Hematopoietic multipotent progenitor cell treated with erythropoietin and hydrocortisone succinate and interleukin-3 and kit ligand, for 4 days (in vitro differentiated cells): ENCODE results near the gene CC2D1A.
"Not testable (repeated sequence)": the region's sequence is repeated elsewhere in the genome, so short reads cannot be mapped to it uniquely, and the experiment has no call there.

ENCODE experiments used
- DNase-seq: peaks from one replicate; pipeline ENCODE4 v3.0.0-alpha.2; 2015

CC2D1A gene

DNA sequence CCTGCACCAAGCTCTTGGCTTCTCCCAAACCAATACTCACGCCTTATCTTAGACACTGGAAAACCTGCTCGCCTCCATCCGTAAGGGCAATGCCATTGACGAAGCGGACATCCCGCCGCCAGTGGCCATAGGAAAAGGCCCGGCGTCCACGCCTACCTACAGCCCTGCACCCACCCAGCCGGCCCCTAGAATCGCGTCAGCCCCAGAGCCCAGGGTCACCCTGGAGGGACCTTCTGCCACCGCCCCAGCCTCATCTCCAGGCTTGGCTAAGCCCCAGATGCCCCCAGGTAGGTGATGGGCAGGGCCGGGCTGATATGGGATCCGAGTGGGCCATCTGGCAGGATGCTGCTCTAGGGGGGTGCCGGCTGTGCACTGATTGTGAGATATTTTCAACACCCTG is 7.4 kb downstream of the CC2D1A start:
- DNase-seq: no peak

DNA sequence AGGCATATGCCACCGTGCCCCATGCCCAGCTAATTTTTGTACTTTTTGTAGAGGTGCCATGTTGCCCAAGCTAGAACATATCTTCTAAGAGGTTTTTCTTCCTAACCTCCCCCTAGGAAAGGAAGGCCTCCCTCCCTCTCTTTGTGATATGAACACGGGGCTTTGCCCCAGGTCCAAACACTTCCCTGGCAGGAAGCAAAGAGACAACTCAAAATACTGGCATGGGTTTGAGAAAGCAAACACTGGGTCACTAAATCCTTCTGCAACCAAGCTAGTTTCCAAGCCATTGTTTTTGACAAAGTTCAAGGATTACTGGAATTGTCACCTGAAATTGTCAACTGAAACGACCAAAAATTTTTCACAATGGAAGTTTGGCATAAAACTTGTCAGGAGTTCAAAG is 8.8 kb downstream of the CC2D1A start:
- no peak for DNase-seq

DNA sequence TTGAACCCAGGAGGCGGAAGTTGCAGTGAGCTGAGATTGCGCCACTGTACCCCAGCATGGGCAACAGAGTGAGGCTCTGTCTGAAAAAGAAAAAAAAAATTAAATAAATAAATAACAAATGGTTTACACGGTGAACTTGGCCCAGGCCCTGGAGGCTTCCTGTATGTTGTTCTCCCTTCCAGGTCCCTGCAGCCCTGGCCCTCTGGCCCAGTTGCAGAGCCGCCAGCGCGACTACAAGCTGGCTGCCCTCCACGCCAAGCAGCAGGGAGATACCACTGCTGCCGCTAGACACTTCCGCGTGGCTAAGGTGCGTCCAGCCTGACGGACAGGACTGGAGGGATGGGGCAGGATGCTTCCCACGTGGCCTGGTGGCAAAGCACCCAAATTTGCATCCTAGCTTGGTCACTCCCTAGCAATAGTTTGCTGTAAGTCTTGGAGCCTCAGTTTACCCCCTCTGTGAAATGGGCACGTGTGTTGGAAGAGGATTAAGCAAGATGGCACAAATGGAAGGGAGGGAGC is 11.9 kb downstream of the CC2D1A start:
- no peak for DNase-seq

DNA sequence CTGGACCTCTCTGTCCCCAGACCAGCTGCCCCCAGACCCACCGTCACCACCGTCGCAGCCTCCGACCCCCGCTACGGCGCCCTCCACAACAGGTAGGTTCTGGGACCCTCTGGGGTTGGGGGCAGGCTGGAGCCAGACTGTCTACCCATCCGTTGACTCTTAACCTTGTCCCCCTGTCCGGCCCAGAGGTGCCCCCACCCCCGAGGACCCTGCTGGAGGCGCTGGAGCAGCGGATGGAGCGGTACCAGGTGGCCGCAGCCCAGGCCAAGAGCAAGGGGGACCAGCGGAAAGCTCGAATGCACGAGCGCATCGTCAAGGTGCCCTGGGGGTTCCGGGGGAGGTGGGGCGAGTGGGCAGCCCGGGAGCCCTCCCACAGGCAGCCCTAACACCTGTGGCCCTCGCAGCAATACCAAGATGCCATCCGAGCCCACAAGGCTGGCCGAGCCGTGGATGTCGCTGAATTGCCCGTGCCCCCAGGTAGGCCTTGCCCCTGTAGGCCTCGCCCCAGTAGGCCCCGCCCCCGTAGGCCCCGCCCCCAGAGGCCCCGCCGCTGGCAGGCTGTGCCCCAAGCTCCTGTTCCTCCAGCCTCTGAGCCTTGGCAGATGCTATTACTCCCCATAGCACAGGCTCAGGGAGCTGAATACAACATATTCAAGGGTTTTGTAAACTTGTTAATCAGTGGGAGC is 12.9 kb downstream of the CC2D1A start:
- no peak for DNase-seq

DNA sequence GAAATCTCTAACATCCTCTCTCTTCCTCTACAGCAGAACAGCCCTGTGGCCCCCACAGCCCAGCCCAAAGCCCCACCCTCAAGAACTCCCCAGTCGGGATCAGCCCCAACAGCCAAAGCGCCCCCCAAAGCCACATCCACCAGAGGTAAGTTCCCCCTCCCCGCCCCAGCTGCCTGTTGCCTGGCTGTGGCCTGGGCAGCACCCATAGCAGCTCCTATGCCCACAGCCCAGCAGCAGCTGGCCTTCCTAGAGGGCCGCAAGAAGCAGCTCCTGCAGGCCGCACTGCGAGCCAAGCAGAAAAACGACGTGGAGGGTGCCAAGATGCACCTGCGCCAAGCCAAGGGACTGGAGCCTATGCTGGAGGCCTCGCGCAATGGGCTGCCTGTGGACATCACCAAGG is 14.5 kb downstream of the CC2D1A start:
- no peak for DNase-seq

DNA sequence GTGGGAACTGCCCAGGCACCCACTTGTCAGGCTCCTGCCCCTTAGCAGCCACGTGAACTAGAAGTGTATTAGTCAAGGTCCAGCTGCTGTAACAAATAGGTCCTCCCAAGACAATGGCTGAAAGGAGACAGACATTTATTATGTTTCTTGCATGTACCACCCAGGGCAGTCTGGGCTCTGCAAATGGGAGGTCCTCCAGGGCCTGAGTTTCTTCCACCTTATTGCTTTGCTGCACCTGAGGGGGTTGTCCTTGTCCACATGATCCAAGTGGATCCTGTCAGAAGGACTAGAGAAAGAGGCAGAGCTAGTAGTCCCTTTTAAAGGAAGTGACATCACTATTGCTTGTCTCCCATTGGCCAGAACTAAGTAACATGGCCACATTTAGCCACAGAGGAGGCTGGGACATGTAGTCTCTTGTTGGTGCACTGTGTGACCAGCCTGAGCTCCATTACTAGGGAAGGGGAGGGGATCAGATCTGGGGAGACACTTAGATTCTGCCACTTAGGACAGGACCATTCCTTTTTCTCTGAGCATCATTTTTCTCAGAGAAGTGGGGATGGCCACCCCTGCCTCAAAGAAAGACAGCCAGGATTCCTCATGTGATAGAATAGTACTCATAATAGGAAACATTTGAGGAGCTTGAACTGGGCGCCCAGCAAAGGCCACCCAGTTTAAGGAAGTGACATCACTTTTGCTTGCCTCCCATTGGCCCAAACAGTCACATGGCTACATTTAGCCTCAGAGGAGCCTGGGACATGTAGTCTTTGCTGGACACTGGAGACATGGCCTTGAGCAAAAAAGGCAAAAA is 15.1 kb downstream of the CC2D1A start:
- peak; percentile 87 for DNase-seq

DNA sequence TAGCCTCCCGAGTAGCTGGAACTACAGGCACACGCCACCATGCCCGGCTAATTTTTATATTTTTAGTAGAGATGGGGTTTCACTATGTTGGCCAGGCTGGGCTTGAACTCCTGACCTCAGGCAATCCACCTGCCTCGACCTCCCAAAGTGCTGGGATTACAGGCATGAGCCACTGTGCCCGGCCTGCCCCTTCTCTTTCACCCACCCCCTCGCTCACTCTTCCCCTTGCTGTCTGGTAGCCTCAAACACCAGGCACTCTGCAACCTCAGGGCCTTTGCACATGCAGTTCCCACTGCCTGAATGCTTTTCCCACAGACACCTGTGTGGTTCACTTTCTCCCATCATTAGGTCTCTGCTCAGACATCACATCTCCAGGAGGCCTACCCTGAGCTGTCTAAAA is 16.1 kb downstream of the CC2D1A start:
- not testable (repeated sequence) for DNase-seq

DNA sequence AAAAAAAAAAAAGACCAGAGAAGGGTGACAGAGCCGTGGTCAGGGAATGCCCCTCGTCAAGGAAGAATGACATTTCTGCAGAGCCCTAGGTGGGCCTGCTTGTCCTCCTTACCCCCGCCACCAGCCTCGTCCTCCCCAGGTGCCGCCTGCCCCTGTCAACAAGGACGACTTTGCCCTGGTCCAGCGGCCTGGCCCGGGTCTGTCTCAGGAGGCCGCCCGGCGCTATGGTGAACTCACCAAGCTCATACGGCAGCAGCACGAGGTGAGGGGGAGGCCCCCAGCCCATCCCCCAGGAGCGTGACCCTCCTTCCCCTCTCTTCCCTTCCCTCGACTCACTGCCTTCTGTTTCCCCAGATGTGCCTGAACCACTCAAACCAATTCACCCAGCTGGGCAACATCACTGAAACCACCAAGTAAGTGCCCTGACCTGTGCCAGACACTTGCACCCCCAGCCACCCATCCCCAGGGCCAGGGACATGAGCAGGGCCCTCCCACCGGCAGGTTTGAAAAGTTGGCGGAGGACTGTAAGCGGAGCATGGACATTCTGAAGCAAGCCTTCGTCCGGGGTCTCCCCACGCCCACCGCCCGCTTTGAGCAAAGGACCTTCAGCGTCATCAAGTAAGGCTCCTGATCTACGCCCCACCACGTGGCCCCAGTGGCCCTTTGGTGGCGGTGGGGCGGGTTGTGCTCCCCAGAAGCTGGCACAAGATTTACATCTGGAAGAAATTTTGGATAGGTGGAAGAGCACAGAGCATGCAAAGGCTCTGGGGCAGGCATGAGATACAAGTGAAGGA is 17.4 kb downstream of the CC2D1A start:
- DNase-seq: no peak

DNA sequence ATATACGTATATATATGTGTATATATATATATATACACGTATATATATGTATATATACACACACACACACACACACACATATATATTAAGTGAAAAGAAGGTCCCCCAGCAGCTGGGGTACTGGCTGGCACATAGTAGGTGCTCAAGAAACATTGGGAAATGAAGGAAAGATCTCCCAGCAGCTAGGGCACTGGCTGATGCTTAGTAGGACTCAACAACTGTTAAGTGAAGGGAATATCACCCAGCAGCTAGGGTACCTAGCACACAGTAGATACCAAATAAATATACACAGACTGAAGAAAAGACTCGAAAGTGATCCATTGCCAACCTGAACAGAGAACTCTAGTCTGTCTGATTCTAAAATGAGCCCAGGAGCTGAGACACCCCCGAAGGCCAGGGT is 20.0 kb downstream of the CC2D1A start:
- DNase-seq: no peak

DNA sequence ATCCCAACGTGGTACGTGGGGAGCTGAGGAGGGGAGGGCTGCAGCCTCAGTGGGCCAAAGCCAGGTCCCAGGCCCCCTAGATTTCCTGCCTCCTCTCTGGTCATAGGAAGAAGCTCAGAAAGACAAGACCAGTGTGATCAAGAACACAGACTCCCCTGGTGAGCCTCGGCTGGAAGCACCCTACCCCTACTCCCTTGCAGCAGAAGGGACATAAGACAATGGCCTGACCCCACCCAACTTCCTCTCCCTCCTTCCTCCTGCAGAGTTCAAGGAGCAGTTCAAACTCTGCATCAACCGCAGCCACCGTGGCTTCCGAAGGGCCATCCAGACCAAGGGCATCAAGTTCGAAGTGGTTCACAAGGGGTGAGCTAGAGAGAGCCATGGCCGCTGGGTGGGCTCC is 20.7 kb downstream of the CC2D1A start:
- no peak for DNase-seq

DNA sequence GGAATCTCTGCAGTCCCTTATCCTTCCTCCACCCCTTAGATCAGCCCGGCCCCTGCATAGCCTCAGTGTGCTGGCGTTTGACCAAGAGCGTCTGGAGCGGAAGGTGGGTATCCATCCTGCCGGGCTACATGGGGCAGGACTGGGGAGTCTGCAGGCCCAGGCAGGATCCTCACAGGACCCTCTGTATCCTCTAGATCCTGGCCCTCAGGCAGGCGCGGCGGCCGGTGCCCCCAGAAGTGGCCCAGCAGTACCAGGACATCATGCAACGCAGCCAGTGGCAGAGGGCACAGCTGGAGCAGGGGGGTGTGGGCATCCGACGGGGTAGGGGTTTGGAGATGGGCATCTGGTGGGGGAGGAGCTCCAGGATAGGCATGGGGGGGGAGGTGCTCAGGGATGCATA is 23.3 kb downstream of the CC2D1A start:
- DNase-seq: no peak

DNA sequence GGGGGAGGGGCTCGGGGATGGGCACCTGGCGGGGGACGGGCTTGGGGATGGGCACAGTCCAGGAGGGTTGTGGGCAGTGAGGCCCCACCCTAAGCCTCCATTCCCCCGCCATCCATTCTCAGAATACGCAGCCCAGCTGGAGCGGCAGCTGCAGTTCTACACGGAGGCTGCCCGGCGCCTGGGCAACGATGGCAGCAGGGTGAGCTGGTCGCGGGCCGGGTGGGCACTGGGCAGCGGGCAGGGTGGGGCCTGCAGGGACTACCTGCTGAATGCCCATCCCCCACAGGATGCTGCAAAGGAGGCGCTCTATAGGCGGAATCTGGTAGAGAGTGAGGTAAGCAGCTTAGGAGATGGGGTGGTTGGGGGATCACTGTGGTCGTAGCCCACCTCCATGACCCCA is 24.0 kb downstream of the CC2D1A start:
- DNase-seq: no peak

DNA sequence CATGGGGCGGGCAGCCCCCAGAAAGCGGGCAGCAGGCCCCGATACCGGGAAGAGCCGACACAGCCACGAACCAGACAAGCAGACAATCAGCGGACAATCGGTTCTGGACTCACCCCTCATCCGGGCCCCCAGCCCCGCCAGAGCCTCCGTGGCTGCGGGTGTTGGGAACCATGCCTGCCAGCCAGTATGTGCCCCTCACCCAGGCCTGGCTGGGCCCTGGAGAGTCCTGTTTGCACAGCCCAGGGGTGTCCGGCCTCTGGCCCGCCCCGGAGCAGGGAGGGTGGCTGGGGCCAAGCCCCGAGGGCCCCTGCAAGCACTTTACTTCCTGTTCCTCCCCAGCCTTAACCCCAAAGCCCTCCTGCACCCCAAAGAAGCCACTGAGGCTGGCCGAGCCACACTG is 24.4 kb downstream of the CC2D1A start:
- no peak for DNase-seq

DNA sequence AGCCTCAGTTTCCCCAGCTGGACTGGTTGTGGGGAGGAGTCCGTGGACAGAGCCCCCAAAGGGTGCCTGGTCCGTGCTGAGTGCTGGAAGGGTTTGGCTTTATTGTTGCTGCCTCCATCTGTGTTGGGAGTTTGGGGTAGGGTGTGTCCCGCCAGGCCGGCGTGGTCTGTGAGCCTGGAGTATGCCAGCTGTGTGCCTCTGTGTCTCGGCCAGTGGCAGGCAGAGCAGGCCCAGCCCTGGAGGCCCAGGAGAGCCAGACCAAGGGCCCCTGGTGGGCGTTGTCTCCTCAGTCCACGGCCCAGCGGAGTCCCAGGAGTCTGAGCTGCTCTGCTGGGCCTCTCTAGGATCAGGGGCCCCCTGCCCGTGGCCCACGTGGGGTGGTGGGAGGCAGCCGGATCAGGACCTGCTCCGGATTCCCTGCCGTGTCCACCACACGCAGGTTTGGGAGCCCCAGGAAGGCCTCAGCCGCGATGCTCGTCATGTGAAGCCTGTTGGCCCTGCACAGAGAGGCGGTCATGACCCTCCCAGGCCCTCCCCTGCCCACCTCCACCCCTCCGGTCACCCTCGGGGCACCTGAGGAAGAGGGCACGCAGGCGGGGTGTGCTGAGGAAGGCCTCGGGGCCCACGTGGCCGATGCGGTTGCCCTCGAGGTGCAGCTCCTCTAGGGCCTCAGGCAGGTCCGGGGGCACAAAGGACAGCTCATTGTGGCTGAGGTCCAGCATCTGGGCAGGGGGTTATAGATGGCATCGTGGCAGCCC is 25.6 kb downstream of the CC2D1A start:
- DNase-seq: no peak

DNA sequence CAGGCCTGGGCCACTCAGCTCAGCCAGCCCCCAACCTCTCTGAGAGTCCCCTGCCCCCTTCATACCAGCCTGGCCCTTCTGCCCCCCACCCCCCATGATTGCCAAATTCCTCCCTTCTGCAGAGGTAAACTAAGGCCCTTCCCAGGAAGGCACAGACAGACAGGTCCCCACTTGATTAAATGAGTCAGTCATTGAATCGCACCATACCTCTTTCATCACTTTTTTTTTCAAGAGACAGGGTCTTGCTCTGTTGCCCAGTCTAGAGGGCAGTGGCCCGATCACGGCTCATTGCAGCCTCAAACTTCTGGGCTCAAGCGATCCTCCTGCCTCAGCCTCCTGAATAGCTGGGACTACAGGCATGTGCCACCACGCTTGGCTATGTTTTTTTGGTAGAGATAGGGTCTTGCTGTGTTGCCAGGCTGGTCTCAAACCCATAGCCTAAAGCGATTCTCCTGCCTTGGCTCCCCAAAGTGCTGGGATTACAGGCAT is 26.2 kb downstream of the CC2D1A start:
- DNase-seq: no peak

DNA sequence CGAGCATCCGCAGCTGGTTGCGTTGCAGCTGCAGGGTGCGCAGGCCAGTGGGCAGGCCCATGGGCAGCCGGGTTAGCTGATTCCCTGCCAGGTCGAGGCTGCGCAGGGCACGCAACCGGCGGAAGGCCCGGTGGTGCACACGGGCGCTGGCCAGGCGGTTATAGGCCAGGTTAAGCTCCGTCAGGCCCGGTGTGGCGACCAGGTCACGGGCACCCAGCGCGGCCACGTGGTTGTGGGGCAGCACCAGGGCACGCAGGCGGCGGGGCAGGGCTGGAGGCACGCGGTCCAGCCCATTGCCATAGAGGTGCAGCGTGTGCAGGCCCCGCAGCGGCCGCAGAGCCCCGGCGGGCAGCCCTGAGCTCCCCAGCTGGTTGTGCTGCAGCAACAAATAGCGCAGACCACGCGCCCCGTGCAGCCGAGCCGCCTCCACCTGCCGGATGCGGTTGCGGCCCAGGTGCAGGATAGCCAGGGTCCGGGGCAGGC is 27.0 kb downstream of the CC2D1A start:
- no peak for DNase-seq

DNA sequence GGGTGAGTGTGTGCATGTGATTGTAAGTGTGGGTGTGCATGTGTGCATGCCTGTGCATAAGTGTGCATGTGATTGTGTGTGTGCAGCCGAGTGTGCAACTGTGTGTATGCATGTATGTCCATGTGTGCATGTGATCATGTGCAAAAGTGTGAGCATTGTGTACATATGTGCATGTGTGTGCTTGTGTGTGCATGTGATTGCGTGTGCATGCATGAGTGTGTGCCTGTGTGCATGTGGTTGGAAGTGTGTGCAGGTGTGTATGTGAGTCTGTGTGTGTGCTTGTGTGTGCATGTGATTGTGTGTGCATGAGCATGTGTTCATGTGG is 28.7 kb downstream of the CC2D1A start:
- DNase-seq: no peak

DNA sequence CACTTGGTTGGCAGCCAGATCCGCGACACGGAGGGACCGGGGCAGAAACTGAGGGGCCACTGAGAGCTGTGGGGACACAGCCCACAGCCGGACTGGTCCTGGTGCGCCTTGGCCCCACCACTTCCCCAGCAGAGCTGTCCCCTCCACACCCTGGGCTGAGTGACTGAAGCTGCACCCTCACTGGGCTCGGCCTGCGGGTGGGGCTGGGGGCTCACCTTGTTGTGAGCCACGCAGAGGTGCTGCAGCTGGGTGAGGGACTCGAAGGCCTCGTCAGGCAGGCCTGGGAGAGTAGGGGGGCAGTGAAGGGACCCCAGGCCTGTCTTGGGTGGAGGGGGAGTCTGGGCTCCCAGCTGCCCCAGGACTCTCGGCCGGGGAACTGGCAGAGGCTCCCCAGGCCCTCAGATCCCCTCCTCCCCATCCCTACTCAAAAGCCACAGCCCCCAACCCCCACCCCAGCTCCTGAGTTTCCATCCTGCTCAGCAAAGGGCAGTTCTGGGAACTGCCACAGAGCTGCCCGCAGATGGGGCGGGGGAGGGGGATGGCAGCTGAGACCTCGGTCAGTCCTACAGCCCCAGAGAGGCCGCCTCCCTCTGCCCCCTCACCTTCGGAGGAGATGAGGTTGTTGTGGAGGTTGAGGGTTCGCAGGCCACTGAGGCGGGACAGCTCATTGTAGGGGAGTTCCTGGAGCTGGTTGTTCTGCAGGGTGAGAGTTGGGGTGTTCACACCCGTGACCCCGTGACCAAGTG is 29.9 kb downstream of the CC2D1A start:
- DNase-seq: peak; percentile 48

DNA sequence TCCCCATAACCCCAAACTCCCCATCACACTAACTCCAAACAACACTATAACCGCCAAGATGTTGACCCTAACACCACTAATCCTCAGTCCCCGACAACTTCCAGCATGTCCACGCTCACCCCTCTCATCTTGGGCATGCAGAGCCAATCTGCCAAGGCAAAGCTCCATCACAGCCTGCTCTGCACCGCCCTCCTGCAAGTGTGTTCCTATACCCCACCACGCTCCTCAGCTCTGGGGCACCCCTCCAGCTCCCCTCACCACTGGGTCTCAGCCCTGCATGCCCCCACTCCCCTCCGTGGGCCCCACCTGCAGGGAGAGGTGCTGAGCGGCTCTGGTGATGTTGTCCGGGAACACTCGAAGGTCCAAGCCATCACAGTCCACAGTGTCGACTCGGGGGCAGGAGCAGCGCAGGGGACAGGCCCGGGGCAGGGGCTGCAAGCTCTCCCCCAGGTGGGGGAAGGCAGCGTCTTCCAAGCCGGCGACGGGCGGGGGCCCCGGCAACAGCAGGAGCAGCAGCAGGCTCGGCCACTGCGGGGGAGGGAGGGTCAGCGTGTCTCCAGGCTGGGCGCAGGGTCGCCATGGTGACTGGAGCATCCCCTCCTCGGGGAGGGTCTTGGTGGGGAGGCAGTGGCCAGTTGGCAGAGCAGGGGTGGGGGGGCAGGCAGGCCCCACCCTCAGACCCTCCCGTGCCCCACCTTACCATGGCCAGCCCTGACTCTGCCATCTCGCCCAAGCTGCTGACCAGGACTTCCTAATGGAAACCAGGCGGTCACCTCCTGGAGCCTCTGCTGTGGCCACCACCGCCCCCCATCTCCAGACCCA is 31.7 kb downstream of the CC2D1A start:
- DNase-seq: no peak

DNA sequence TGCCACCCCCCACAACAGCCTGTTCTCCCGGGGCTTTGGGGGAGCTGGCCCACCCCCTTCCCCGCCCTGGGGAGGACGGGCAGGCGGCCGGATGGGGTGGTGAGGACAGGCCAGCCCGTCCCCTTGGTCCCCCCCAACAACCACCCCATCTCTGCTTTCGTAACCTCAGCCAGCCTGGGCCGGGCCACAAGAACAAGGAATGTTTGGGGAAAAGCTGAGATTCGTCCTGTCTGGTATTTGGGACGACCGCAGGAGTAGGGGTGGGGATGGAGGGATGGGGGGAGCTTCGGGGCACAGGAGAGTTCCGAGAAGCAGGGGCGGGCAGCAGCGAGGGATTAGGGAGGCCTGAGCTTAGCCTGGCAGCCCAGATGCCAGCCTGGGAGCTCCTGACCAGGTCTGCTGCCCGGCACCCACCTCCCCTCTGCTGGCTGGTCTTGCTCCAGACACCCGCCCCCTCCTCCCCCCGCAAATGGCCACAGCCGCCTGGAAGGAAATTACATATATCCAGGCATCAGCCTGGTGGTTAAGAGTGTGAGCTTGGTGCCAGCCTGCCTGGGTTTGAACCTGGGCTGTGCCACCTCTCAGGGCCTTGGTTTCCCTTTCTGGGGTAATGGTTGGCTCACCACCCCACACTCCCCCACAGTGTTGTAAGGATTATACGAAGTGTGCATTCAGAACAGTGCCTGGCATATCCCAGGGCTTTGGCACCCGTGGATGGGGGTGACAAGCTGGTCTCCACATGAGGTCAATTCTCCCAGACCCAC is 32.5 kb downstream of the CC2D1A start, which contains the start of gene PODNL1:
Gene PODNL1 (minus strand): TSS at position 117 of the 764 bp plus-strand sequence. CDS start 236 bp downstream, outside the sequence.
- DNase-seq: no peak
